Measurements from ENCODE around the gene COTL1.

Gene COTL1

DNA sequence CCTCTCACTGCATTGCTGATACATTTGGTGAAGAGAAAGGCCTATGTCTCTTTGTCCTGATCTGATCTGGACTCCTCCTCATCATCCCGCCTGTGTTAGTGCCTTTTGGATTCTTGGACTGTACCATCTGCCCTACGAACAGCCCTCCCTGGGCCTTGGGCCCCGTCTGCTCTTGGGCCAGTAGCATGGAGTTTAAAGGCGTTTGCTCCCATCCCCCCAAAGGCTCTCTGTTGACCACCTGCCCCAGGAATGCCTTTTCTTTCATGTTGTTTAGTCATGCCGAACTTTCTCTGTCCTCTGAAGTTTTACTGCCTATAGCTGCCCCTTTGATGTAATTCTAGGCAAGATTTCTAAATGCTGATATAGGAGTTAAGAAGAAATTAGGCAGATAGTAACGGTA lies 82.5 kb downstream of the COTL1 start:
- in situ Hi-C loops (cut with MboI; ENCODE audit: low sequenced_read_pairs), result no loop called here

DNA sequence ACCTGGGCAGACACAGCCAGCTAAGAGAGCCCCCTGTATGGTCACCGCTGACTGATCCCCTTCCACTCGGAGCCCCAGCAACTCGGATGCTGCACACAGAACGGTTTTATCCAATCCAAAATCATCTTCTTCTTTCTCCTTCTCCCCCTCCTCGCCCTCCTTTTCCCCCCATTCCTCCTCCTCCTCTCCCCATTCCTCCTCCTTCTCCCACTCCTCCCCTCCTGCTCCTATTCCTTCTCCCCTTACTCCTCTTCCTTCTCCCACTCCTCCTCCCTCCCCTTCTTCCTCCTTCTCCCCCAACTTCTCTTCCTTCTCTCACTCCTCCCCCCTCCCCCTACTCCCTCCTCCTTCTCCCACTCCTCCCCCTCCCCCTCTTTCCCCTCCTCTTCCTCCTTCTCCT lies 83.1 kb downstream of the COTL1 start:
- in situ Hi-C loops (cut with MboI; ENCODE audit: low sequenced_read_pairs), result no loop called here

DNA sequence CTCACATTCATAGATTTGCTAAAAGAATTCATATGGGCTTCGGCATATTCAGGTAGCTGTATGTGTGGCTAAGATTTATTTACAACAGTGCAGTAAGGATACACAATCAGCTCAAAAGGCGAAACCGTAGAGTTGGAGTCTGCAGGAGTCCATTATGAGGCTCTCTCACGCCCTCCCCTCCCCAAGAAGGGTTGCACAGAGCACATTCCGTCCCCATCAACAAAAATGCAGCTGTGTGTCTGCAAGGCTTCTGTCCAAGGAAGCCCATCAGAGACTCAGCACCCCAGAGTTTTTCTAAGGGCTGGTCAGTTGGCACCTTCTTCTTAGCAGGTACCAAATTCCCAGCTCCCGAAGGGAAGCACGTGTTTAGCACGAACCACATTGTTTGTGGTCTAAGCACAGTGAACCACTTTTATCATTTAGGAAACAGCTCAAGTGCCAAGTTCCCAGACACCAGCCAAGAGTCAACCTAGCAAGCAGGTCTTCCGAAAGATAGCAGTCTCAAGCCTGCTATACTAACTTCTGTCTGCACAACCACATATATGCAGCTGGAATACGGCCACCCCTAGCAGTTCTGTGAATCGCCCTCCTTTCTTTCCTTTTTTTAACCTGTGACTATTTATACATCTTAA lies 84.9 kb downstream of the COTL1 start:
- in situ Hi-C loops (cut with MboI; ENCODE audit: low sequenced_read_pairs), result no loop called here

DNA sequence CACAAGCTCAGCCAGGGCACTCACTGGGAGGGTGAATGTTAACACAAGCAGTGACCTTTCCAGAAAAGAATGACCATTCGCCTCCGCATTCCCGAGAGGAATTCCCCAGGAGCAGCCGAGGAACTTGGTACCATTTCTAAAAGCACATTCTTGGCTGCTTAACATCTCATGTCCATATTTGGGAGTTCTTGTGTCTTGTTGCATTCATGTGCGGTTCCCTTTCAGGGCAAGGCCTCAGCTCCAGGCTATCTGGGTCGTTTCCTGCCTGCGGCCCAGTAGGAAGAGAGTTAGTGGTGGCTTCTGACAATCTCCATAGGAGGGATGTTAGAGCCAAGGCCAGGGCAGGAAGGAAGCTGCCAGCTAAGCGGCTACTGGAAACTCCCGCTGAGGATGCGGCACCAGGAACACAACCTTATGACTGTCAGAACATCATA lies 85.6 kb downstream of the COTL1 start:
- in situ Hi-C loops (cut with MboI; ENCODE audit: low sequenced_read_pairs), result no loop called here

DNA sequence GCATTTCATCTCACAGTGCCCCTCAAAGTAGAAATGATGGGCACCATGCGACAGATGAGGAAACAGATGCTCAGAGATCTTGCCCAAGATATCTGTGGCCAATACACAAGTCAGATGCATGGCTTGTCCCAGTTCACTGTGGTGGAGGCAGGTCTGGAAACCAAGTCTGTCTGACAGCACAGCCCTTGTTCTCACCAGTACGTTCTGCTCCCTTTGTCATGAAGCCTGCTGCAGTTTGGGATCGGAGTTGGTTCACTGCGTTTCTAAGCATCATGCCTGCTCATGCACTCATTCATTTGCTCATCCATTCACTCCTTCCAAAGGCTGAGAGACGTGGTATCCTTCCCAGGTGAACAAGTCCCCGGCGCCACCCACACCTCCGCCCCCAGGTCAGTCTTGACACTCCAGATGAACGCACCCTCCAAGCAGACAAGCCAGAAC lies 86.2 kb downstream of the COTL1 start:
- in situ Hi-C loops (cut with MboI; ENCODE audit: low sequenced_read_pairs), result no loop called here

DNA sequence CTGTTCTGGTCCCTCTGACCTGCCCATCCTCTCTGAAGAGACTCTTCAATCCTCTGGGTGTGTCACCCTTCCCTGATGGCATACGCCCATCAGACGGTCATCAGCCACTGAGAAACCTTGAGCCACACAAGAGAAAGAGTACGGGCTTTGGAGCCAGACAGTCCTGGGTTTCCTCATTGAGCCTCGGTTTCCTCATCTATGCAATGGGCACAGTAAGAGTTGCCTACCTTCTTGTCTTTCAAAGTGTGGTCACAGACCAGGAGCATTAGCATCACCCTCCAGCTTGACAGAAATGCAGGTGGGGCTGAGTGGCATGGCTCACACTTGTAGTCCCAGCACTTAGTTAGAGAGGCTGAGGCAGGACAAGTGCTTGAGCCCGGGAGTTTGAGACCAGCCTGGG lies 87.3 kb downstream of the COTL1 start:
- in situ Hi-C loops (cut with MboI; ENCODE audit: low sequenced_read_pairs), result no loop called here

DNA sequence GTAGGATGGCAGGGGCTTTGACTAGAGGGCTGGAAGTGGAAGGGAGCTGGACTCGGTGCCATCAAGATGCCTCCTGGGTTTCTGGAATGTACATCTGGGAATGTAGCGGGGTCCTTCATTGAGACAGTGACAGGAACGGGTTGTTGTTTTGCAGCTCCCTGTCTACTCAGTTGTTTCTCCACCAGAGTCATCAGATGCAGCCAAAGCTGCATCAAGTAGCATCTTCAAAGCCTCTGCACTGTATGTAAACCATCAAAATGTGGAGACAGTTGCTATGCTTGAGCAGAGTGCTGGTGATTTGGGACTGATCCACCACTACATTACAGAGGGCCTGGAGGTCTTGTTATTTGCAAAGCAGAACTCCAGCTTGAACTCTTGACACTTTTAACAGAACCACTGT lies 88.3 kb downstream of the COTL1 start:
- in situ Hi-C loops (cut with MboI; ENCODE audit: low sequenced_read_pairs), result no loop called here

DNA sequence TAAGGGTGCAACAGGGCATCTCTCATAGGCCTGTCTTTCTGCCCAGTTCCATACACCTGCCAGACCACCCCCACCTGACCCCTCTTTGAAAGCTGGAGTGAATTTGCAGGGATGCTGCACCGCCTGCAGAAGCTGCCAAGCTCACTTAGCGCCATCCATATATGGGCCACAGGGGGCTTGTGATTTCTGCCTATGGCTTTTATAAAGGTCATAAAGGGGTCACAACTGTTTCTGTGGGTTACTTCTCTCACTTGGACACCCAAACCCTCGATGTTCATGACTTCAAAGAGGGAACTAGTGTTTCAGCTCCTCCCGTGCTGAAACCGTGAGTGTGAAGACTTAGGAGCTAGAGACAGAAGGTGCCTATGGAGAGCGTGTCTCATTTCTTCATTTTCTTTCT lies 89.6 kb downstream of the COTL1 start:
- in situ Hi-C loops (cut with MboI; ENCODE audit: low sequenced_read_pairs), result no loop called here

DNA sequence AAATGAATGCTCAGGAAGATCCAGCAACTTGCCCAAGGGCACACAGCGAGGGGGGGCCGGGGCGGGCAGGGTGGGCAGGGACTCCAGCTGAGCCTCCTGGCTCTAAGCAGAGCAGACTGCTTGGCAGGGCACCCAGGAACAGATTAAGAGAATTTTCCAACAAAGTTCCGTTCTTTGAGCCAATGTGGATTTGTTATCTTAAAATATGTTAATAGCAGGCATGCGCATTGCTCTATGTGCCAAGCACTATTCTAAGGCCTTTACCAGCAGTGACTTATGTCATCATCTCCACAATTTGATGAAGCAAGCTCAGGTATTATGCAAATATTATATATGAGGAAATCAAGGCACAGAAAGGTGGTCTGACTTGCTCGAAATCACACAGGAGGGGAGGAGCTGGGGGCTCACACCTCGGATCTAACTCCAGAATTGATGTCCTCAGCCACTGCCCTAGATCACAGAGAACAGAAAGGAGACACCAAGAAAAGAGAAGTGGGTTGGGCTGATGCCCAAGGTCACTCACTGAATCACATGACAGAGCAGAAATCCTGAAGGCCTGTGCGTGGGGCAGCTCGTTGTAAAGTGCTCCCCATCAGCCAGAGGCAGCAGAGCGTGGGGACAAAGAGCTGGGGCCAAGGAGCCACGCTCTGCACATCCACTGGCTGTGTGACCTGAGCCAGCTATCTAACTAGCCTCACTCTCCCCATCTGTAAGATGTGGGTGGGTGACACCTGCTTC lies 90.2 kb downstream of the COTL1 start:
- in situ Hi-C loops (cut with MboI; ENCODE audit: low sequenced_read_pairs), result no loop called here

DNA sequence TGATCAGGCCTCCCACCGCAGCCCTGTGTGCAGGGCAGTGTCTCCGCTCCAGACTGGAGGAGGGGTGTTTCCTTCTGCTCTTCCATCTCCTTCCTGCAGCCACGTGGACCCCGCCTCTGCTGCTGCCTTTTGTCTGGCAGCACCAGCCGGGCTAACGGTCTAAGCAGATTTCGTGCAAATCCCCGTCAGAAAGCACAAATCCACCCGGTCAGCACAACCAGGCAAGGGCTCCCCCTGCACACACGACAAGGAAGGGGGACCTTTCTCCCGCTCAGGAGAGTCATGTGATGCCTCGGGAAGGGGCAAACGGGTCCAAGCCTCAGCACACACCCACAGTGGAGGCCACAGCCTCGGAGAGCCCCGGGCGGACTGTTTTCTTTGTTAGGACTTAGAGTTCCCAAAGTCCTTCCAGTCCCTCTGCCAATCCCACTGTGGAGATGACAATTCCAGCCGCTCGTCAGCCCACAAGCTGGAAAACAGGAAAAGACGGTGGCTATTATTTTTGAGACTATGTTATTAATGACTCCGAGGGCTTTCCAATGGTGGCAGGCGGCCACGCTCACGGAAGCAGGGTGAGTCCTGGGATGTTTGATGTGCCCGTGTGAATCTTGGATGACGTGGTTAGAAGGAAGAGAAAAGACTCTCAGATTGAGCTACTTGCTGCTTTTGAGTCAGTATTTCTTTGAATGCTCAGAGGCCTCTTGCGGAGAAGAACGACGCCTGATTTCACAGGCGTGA lies 90.9 kb downstream of the COTL1 start:
- in situ Hi-C loops (cut with MboI; ENCODE audit: low sequenced_read_pairs), result no loop called here

DNA sequence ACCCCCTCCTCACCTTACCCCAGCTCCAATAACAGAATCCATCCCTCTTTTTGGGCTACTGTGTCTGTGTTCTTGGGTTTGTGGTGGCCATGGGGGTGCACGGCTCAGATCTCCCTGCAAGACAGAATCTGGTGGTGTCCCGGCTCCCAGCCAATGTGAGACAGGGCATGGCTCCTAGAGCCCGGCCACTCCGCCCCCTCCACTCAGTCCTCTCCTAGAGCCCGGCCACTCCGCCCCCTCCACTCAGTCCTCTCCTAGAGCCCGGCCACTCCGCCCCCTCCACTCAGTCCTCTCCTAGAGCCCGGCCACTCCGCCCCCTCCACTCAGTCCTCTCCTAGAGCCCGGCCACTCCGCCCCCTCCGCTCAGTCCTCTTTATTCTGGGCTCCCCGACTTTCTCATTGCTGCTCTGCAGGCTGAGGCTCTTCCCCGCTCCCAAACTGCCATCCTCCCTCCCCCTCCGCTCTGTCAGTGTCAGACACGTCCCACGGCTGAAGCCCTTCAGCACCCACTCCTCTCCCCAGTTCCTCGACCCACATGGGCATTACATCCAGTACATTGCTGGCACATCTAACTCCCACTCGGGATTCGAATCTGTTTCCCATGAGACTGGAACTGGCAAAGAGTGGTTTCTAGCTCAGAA lies 92.8 kb downstream of the COTL1 start:
- in situ Hi-C loops (cut with MboI; ENCODE audit: low sequenced_read_pairs), result loop anchor here (25.0 kb wide), 1 partner anchor 437 kb away; no protein-coding TSS in a partner anchor

DNA sequence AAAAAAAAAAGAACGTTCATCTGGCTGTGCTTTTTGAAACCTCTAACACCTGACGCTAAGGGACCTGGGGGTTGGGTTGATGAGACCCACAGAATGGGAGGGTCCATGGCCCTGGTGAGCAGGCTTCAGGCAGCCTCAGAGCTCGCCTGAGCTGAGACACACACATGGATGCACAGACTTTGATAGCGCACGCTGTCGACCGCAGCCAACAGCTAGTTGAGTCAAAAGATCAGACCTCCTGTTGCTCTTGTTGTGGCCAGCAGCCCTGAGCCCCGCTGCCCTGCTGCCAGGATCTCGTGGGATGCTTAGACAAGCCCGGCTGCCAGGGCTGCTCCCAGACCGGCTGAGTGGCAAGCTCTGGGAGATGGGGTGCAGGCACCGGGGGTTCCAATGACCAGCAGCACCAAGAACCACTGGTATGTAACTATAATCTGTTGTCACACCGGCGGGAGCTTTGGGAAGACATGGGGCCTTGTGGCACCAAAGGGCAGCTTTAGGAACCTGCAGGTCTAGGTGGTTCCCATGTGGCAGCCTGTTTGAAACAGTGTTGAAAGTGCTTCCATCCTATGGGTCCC lies 93.4 kb downstream of the COTL1 start:
- in situ Hi-C loops (cut with MboI; ENCODE audit: low sequenced_read_pairs), result loop anchor here (25.0 kb wide), 1 partner anchor 438 kb away; no protein-coding TSS in a partner anchor

DNA sequence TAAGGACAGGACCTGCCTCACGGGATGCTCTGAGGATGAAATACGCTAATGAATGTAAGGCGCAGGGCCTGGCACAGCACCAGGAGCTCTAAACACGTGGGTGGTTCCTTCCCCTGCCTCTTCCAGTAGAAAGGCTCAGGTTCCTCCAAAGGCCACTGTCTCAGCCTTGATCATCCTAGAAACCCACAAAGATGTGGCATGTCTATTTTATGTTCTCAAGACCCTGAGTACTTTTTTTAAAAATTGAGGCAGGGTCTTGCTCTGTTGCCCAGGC lies 96.4 kb downstream of the COTL1 start:
- in situ Hi-C loops (cut with MboI; ENCODE audit: low sequenced_read_pairs), result loop anchor here (25.0 kb wide), 1 partner anchor 441 kb away; no protein-coding TSS in a partner anchor

DNA sequence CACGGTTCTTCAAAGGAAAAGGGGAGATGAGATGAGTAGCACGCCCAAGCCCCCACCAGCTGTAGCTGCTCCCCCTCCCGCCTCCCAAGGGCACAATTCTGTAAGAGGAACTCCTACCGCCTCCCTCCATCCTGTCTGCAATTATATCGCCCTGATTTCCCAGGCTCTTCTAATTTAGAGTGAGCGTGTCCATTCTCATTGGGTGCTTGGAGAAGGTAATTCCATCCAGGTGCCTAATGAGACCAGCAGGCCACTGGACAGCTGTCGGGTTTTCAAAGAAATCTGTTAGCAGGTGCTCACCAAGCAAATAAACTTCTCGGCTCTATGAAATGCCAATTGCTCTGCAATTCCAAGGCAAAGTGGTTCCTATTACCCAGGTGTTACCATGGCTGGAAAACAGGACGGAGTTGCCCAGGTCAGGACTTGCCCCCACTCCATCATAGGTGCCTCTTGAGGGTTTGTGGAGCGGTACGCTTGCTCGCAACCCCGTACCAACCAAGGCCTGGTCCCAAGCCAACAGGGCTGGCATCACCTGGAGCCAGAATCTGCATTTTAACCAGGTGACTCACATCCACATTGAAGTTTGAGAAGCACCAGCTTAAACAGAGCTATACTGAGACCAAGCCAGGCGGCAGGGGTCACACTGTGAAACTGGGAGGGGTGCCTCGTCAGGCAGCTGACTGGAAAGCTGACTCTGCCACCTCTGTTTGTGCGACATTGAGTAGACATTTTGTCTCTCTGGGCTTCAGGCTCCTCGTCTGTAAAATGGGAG lies 97.0 kb downstream of the COTL1 start:
- in situ Hi-C loops (cut with MboI; ENCODE audit: low sequenced_read_pairs), result loop anchor here (25.0 kb wide), 1 partner anchor 441 kb away; no protein-coding TSS in a partner anchor

DNA sequence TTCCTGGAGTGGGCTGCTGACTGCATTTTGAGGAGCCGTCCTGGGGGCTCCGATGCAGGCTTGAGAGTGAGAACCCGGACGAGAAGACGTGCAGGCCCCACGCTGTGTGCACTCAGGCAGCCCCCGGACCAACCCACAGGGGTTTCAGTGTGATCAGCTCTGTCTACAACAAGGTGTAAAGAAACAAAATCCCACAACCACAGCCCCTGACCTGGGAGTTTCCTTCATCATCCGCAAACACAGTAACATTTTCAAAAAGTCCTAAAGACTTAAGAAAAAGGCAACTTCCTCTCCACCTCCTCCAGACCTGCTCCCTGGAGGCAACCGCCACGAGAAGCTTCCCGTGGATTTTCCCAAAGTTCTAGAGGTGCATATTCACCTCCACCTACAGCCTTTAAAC lies 98.0 kb downstream of the COTL1 start:
- in situ Hi-C loops (cut with MboI; ENCODE audit: low sequenced_read_pairs), result loop anchor here (10.0 to 25.0 kb wide), 2 partner anchors 205 to 442 kb away; no protein-coding TSS in a partner anchor

DNA sequence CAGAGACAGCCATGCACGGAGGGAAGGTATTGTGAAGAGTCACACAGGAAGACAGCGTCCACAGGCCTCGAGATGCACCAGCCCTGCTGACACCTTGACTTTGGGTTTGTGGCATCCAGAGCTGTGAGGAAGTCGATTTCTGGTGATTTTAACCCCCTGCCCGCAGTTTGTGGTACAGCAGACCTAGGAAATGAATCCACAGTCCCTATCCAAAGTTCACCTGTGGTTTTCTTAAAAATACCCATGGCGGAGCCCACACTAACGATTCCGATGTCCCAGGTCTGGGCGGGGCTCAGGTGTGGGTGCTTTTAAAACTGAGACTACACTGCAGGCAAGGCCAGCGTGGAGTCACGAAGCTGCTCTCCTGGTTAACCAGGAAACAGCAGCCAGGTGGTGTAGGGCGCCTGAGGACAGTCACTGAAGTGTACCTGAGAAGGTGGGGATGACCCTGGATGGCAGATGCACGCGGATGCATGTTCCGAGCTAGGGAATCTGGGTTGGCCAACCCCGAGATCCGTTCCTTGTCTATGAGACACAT lies 99.0 kb downstream of the COTL1 start:
- in situ Hi-C loops (cut with MboI; ENCODE audit: low sequenced_read_pairs), result loop anchor here (10.0 to 25.0 kb wide), 2 partner anchors 206 to 443 kb away; no protein-coding TSS in a partner anchor

DNA sequence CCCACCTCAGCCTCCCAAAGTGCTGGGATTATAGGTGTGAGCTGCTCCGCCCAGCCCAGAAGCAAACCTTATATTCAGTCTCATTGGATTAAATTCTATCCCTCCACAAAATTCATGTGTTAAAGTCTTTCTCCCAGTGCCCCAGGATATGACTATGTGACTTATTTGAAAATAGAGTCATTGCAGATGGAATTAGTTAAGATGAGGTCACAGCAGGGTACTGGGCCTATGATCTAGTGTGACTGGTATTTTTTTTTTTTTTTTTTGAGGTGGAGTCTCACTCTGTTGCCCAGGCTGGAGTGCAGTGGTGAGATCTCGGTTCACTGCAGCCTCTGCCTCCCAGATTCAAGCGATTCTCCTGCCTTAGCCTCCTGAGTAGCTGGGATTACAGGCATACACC lies 99.7 kb downstream of the COTL1 start:
- in situ Hi-C loops (cut with MboI; ENCODE audit: low sequenced_read_pairs), result loop anchor here (10.0 to 25.0 kb wide), 2 partner anchors 207 to 444 kb away; no protein-coding TSS in a partner anchor

DNA sequence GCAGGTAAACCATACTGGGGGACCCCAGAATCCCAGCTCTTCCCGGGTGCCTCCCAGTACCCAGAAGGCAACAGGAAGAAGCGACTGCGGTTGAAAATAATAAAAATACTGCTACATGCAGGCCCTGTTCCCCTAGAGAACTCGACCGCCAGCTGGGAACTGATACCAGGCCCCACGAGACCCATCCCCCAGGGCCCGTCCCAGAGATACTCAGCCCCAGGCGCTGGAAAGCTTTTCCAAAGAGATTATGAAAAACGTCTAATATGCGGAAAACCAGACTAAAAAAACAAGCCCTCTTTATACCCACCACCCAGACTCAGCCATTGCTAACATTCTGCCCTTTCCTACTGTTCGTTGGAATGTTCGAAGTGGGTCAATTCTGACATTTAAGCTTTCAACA lies 100.5 kb downstream of the COTL1 start:
- in situ Hi-C loops (cut with MboI; ENCODE audit: low sequenced_read_pairs), result loop anchor here (10.0 to 25.0 kb wide), 2 partner anchors 207 to 445 kb away; no protein-coding TSS in a partner anchor

Data from HL-60/S4 (cell line).